ENCODE results near the gene GABARAPL2. TPM values are rescaled to one million over a fixed set of nuclear protein-coding genes. Genes with fewer than 3 reads are reported as not detected.
A peak's percentile ranks its signal among the peaks of the same experiment; 100 is the strongest.

The GABARAPL2 gene
- polyA plus RNA-seq (2011; rRNA removed), result 80.6 and 84.8 TPM in 2 replicates
- polyA plus RNA-seq (2012; cell fraction: cytosol; rRNA removed), result 47.7 and 55.2 TPM in 2 replicates
- 21.9 and 24.6 TPM in 2 replicates for polyA plus RNA-seq (2012; cell fraction: nucleus; rRNA removed)
- polyA plus RNA-seq (2017; fragmentation: RNase III; extraction: RNeasy Plus Mini Kit Qiagen cat#74134 plus additional on column Dnase treatment), result 97.7 to 108 TPM (median 107 TPM) in 3 replicates
- polyA minus RNA-seq (2011; rRNA and poly(A)+ RNA removed), result 14.3 and 15.9 TPM in 2 replicates

DNA sequence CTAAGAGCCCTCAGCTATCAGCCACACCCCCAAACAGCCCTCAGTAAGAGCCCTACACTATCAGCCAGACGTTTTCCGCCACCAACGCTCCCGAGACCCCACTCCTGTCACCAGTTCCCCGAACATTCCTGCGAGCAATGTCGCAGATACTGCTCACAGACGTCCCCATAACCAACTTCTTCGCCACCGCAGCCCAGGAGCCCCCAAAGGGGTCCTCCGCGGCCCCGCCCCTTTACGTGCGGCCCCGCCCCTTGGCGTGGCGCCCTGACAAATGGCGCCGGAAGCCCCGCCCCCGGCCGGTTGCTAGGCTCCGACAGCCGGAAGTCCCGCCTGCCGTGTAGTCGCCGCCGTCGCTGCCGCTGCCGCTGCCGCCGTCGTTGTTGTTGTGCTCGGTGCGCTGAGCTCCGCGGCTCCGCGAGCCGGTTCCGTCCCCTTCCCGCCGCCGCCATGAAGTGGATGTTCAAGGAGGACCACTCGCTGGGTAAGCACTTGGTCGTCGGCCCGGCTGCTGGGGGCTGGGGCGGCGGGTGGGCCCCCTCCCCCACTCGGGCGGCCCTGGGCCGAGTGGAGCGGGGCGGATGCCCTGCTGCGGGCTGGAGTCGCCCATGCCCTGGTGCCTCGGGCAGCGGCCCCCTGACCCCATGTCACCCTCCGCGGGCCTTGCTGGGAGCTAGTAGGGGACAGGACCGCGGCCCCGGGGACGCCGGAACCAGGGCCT, at the start of gene GABARAPL2:
TSS of gene GABARAPL2 (plus strand) at position 340 of the 718 bp plus-strand sequence. CDS start at position 448, 108 bp downstream.
- DNase-seq (ENCODE audit: low read depth in 1 of 2, low spot score in 1 of 2), result peak; percentile 74 to 76
- CTCF ChIA-PET, result interaction anchor here (1.0 to 1.5 kb wide), 4 partner anchors 15 to 49 kb away, joined by 3 to 8 read pairs (median 4); no protein-coding TSS in a partner anchor
- no peak for FAIRE-seq

GRCh38 chr16:75519175-75519574, 47.0 kb upstream of the GABARAPL2 start:
- WGBS (ENCODE audit: missing lambda C conversion rate), result 86% methylated on average over 6 of the region's 6 CpGs
- ATAC-seq, result no peak
- Histone ChIP-seq H3K4me3 (no peak overlapping the region), H3K27ac (no peak overlapping the region), H3K4me2 (no peak overlapping the region), H3K9me3 (no peaks in the 10 kb centered on the region), H3K4me1 (no peaks in the 10 kb centered on the region; the same call in 2 of the 3 replicates)
- TF ChIP-seq RCOR1 (IDR thresholded peaks at IDR 0.05; ENCODE audit: low read depth, low read length) (no peak), SMC3 (IDR thresholded peaks at IDR 0.05) (no peak), MAFK (IDR thresholded peaks at IDR 0.05; ENCODE audit: partially characterized antibody) (no peak)
- no peak for FAIRE-seq
- CTCF ChIA-PET, result interaction anchor here (0.6 to 11.5 kb wide), 5 partner anchors 7 to 65 kb away, joined by 3 to 209 read pairs (median 19); partner anchors contain the start of gene TMEM170A
- DNase-seq (ENCODE audit: low read depth in 1 of 2, low spot score in 1 of 2), result no peak
- POLR2A ChIA-PET, result no interaction called here

More for the DNA sequence above, at the start of gene GABARAPL2:
- ATAC-seq, result peak; percentile 87 to 91
- Histone ChIP-seq H3K4me2 (peak within 1 kb of the TSS; percentile 99), H3K27ac (peak within 1 kb of the TSS; percentile 79 to 92), H3K4me1 (peaks cover 15% of the 10 kb centered on the region), H3K9me3 (no peaks in the 10 kb centered on the region), H3K4me3 (peak within 1 kb of the TSS; percentile 76)
- TF ChIP-seq CEBPB (IDR thresholded peaks at IDR 0.05) (no peak), FOXS1 (CRISPR knock-in tag; IDR thresholded peaks at IDR 0.05) (no peak), EHMT2 (IDR thresholded peaks at IDR 0.05; ENCODE audit: low read depth) (no peak), PHF8 (IDR thresholded peaks at IDR 0.05; ENCODE audit: borderline replicate concordance, low read depth) (peak; percentile 79), CBX2 (IDR thresholded peaks at IDR 0.05; ENCODE audit: borderline replicate concordance, low read depth) (no peak), FOSL2 (IDR thresholded peaks at IDR 0.05) (no peak), FOSL2 (CRISPR knock-in tag; IDR thresholded peaks at IDR 0.05) (no peak), POLR2A (IDR thresholded peaks at IDR 0.05; ENCODE audit: low read length) (peak; percentile 61), MYC (IDR thresholded peaks at IDR 0.05; ENCODE audit: borderline replicate concordance, low read length) (no peak), RCOR1 (IDR thresholded peaks at IDR 0.05; ENCODE audit: low read depth, low read length) (no peak), KDM5A (IDR thresholded peaks at IDR 0.05) (peak; percentile 33; the same call in 1 of the 2 replicates), JUN (IDR thresholded peaks at IDR 0.05) (peak in 1 of 2 experiments; percentile 63; a peak in 2 of 5 replicates), BCL3 (IDR thresholded peaks at IDR 0.05) (0 out of 3 replicates have a peak, but pooled peaks have one; percentile 9), TFCP2L1 (CRISPR knock-in tag; IDR thresholded peaks at IDR 0.05) (no peak), TP53 (CRISPR knock-in tag; IDR thresholded peaks at IDR 0.05) (no peak), RNF2 (IDR thresholded peaks at IDR 0.05; ENCODE audit: borderline replicate concordance, low read depth) (no peak), RARB (CRISPR knock-in tag; IDR thresholded peaks at IDR 0.05) (no peak), CHD4 (IDR thresholded peaks at IDR 0.05; ENCODE audit: borderline replicate concordance) (no peak)
- TF ChIP-seq, protein P1, sequence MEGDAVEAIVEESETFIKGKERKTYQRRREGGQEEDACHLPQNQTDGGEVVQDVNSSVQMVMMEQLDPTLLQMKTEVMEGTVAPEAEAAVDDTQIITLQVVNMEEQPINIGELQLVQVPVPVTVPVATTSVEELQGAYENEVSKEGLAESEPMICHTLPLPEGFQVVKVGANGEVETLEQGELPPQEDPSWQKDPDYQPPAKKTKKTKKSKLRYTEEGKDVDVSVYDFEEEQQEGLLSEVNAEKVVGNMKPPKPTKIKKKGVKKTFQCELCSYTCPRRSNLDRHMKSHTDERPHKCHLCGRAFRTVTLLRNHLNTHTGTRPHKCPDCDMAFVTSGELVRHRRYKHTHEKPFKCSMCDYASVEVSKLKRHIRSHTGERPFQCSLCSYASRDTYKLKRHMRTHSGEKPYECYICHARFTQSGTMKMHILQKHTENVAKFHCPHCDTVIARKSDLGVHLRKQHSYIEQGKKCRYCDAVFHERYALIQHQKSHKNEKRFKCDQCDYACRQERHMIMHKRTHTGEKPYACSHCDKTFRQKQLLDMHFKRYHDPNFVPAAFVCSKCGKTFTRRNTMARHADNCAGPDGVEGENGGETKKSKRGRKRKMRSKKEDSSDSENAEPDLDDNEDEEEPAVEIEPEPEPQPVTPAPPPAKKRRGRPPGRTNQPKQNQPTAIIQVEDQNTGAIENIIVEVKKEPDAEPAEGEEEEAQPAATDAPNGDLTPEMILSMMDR (IDR thresholded peaks at IDR 0.05), result no peak
- WGBS (ENCODE audit: missing lambda C conversion rate), result under 1% methylated on average over 9 of the region's 69 CpGs
- POLR2A ChIA-PET, result interaction anchor here (1.4 to 2.8 kb wide), 3 partner anchors 11 to 81 kb away, joined by 4 to 15 read pairs (median 4); partner anchors contain the start of genes ADAT1, KARS1, TERF2IP and TMEM231
